GM19193 (cell line): ENCODE data around the gene RAC2.

ENCODE experiments used
- POLR2A ChIP-seq: IDR thresholded peaks from 4 replicates; pipeline ENCODE4 v1.6.1; 2011; ENCODE audit not compliant: insufficient read depth, insufficient read length; ENCODE audit errors: extremely low read depth

RAC2 gene

GRCh38 chr22:37212174-37212906, 31.7 kb downstream of the RAC2 start, which contains the start of gene SSTR3:
TSS of gene SSTR3 (minus strand) at chr22:37212477. CDS start at chr22:37207803, 4,674 bp downstream.
- TF ChIP-seq POLR2A = no peak

- TF ChIP-seq POLR2A = no peak
Observed at GRCh38 chr22:37211866-37212173, 32.2 kb downstream of the RAC2 start.

- no peak for TF ChIP-seq POLR2A
Observed at GRCh38 chr22:37211075-37211865, 32.8 kb downstream of the RAC2 start.

- no peak for TF ChIP-seq POLR2A
Observed at GRCh38 chr22:37210041-37210803, 33.8 kb downstream of the RAC2 start.

GRCh38 chr22:37209140-37209845, 34.8 kb downstream of the RAC2 start:
- no peak for TF ChIP-seq POLR2A

- TF ChIP-seq POLR2A = no peak
Observed at GRCh38 chr22:37208401-37209139, 35.5 kb downstream of the RAC2 start.

GRCh38 chr22:37207981-37208380, 36.1 kb downstream of the RAC2 start:
- no peak for TF ChIP-seq POLR2A

GRCh38 chr22:37206841-37207821, 36.9 kb downstream of the RAC2 start:
- no peak for TF ChIP-seq POLR2A

- no peak for TF ChIP-seq POLR2A
Observed at GRCh38 chr22:37206118-37206840, 37.8 kb downstream of the RAC2 start.

GRCh38 chr22:37205046-37205445, 39.0 kb downstream of the RAC2 start:
- no peak for TF ChIP-seq POLR2A

GRCh38 chr22:37204045-37204655, 39.9 kb downstream of the RAC2 start:
- no peak for TF ChIP-seq POLR2A

GRCh38 chr22:37203354-37204044, 40.6 kb downstream of the RAC2 start:
- no peak for TF ChIP-seq POLR2A

- TF ChIP-seq POLR2A = no peak
Observed at GRCh38 chr22:37202716-37203115, 41.4 kb downstream of the RAC2 start.
